ENCODE results near the gene SELENOP. TPM values are rescaled to one million over a fixed set of nuclear protein-coding genes. Genes with fewer than 3 reads are reported as not detected.

The SELENOP gene
- total RNA-seq, 1 donor from 2014 or later = 597 TPM

Other genes with a start within 250 kb of the SELENOP start
- gene CCDC152, start 55.1 kb downstream of the SELENOP start, total RNA-seq = 3.1 TPM
- 1.8 TPM for gene ANXA2R, start 228.4 kb upstream of the SELENOP start, total RNA-seq

Measured in skin of body (tissue), 1 donor.